GM18508 (cell line): ENCODE measurements around the gene MAP7D1.
"Not testable (repeated sequence)": the region's sequence is repeated elsewhere in the genome, so short reads cannot be mapped to it uniquely, and the experiment has no call there.

Experiments
- ATAC-seq: cut with Tn5 transposase; IDR thresholded peaks from one replicate; pipeline ENCODE4 v1.9.1; 2021; ENCODE audit warnings: moderate number of reproducible peaks; ENCODE audit not compliant: insufficient read depth, unreplicated experiment

MAP7D1 gene

GRCh38 chr1:36150296-36151133 is 5.4 kb upstream of the MAP7D1 start:
- no peak for ATAC-seq

- ATAC-seq = no peak
Measured at GRCh38 chr1:36151134-36151844, 4.7 kb upstream of the MAP7D1 start.

- ATAC-seq = no peak
Measured at GRCh38 chr1:36151845-36152203, 4.1 kb upstream of the MAP7D1 start.

GRCh38 chr1:36153476-36153875 is 2.5 kb upstream of the MAP7D1 start:
- no peak for ATAC-seq

GRCh38 chr1:36154335-36154734 is 1.6 kb upstream of the MAP7D1 start:
- ATAC-seq = no peak

- no peak for ATAC-seq
Measured at GRCh38 chr1:36154765-36155407, 1.1 kb upstream of the MAP7D1 start.

- no peak for ATAC-seq
Measured at GRCh38 chr1:36156329-36157114, 562 bp downstream of the MAP7D1 start.

GRCh38 chr1:36157115-36157903 is 1.3 kb downstream of the MAP7D1 start:
- no peak for ATAC-seq

- no peak for ATAC-seq
Measured at GRCh38 chr1:36157973-36158826, 2.2 kb downstream of the MAP7D1 start.

- not testable (repeated sequence) for ATAC-seq
Measured at GRCh38 chr1:36158827-36159252, 2.9 kb downstream of the MAP7D1 start.

- no peak for ATAC-seq
Measured at GRCh38 chr1:36159614-36160387, 3.8 kb downstream of the MAP7D1 start.

- no peak for ATAC-seq
Measured at GRCh38 chr1:36160388-36160948, 4.5 kb downstream of the MAP7D1 start.

- no peak for ATAC-seq
Measured at GRCh38 chr1:36160949-36161485, 5.1 kb downstream of the MAP7D1 start.

- ATAC-seq = no peak
Measured at GRCh38 chr1:36161641-36162531, 5.9 kb downstream of the MAP7D1 start.

GRCh38 chr1:36162680-36163239 is 6.8 kb downstream of the MAP7D1 start:
- no peak for ATAC-seq

GRCh38 chr1:36163426-36163825 is 7.5 kb downstream of the MAP7D1 start:
- no peak for ATAC-seq
